Activated naive CD4-positive, alpha-beta T cell treated with anti-CD3 and anti-CD28 coated beads, Interleukin-2, amount 50 U/mL, for 16 hours (primary cell): Measurements from ENCODE around the gene FASLG.

Source experiments
- DNase-seq: peaks from one replicate; pipeline ENCODE4 v3.0.0-alpha.2; 2020

FASLG gene

DNA sequence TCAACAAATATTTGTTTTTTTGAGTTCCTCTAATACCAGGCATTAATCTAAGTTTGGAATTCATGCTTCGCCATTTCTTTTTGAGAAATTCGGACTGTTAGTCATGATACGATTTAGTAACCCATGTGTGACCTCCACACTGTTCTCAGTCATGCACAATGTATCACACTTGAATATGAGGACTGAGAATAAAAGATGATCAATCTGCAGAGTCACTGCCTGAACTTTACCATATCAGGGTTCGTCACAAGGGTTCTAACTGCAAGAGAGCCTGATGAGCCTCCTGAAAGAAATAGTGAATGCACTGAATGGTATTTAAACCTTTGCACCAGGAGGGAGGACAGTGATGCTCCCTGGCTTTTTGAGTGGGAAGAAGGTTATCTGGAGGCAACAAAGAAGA is 10.9 kb upstream of the FASLG start:
- no peak for DNase-seq

DNA sequence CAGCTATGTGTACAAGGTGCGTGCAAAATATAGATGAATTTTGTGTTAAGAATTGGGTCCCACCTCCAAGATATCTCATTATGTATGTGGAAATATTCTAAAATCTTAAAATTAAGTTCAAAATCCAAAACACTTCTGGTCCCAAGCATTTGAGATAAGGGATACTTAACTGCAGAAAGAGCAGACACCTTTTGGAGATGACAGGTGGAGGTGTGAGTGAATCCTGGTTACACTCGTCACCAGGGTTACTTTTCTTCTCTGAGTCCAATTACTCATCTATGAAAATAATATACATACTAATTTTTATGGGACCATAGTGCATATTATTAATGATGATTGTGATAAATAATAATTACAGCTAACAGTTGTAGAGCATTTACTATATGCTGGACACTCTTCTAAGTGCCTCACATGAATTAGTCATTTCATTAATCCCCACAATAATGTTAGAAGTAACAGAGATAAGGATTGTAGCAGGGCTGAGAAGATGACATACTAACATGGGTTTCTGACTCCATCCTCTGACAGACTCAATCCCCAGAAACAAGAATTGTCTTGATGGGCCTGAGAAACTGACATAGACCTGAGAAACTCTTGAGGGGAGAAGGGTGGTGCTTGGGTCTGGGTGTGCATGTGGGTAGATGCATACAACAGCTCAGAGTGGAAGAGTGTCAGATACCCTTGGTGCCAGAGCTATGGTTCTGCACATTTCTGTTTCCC is 8.3 kb upstream of the FASLG start:
- DNase-seq: no peak

- no peak for DNase-seq
These were observed 5.7 kb upstream of the FASLG start for GRCh38 chr1:172653015-172653709.

DNA sequence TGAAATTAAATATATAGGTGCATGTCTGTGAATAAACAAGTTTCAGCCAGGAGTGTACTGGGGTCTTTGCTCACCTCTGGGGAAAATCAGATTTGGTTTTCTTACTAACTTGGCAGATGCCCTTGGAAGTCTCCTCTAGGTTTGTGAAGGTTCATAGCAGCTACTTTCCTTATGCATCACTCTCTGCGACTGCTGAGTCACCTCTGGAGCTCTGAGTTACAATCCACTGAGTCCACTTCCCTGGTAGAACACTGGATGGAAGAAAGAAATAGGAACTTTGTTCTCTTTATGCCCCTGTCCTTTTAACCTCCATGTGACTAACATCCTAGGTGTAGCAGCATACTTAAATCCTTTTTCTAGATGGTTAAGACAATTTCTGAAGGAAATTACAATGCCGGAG is 4.4 kb upstream of the FASLG start:
- no peak for DNase-seq

DNA sequence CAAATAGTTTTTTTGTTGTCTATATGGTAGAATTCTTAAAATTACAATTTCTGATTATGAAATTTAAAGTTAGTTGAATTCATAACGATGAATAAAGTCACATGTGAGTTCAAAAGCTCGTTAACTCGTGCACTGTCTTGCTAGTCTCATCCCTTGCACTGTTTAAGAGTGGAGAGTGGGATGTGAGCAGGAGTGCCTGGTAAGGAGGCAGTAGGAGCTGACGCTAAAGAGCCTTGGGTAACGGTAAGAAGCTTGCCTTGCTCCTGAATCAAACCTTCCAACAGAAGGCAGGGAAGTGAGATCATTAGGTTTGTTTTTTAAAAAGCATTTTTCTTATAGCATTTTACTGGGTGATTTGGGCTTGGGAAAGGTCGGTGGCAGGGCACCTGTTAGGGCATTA is 2.3 kb upstream of the FASLG start:
- no peak for DNase-seq

GRCh38 chr1:172657586-172657985 is 1.3 kb upstream of the FASLG start:
- no peak for DNase-seq

DNA sequence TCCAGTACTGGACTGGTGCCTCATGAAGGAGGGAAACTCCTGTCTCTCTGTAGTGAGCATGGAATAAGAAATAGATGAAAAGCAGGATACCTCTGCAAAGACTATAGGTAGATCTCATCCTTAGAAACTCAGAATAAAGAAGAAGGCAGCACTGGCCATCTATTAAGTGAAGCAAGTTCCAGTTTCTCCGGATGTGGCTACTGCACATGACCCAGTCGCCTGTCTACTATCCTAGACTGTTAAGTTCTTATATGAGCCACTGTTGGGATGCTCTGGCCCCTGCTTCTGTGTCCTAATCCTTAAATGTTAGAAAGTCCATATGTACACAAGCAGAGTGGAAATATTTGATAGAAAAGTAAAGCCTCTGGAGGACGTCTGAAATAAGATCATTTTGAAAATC is 2.2 kb downstream of the FASLG start:
- no peak for DNase-seq

GRCh38 chr1:172662464-172663109 is 3.7 kb downstream of the FASLG start:
- DNase-seq: peak; percentile 88

- no peak for DNase-seq
These were observed 4.8 kb downstream of the FASLG start for GRCh38 chr1:172663732-172664131.

- DNase-seq: no peak
These were observed 9.2 kb downstream of the FASLG start for GRCh38 chr1:172668097-172668496.

DNA sequence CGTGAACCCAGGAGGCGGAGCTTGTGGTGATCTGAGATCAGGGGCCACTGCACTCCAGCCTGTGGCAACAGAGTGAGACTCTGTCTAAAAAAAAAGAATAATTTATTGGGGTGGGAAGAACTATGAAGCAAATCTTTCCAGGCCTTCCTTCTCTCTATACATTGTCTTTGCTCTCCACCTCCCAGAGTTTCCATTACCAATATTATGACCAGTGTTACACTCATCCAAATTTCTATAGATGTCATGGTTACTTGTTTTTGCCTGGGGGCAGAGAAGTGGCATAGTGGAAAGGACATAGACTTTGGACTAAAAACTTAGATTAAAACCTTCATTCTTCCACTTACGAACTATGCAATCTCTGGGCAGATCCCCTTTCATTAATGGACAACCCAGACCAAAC is 10.1 kb downstream of the FASLG start:
- no peak for DNase-seq

- no peak for DNase-seq
These were observed 11.4 kb downstream of the FASLG start for GRCh38 chr1:172670316-172670715.

DNA sequence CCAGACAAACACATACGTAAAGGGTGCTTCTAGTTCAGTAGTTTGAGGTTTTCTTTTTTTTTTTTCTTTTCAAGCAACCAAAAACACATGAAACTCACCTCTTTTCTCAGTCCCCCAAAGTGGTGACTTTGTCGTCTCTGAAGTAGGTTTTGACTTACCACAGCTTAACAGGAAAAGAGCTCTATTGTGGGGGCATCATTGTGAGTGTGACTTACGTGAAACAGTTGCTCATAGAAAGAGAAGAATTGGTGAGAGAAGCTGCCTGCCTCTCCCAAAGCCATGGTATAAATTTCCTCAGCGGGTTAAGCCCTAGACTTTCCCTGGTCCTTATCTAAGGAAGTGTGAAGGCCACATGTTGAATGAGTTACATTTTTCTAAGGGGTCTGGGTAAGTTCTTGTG is 11.9 kb downstream of the FASLG start:
- DNase-seq: peak; percentile 15

DNA sequence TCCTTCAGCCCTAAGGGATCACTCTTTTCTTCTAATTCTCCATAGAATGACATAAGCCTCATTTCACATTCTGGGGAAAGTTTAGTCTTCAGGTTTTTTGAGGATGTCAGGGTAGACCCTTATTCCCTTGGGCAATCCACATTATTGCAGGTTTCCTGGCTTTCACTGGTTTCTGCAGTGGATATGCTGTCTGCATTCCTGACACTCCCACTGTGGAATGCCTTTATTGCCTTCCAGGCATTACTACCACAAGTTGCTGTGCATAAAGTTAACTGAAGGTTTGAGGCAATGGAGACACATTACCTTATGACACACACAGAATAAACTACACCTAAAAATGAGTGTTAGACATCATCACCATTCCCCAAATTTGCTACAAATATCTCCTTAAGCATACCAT is 12.7 kb downstream of the FASLG start:
- DNase-seq: no peak

GRCh38 chr1:172672720-172673119 is 13.8 kb downstream of the FASLG start:
- no peak for DNase-seq

GRCh38 chr1:172673761-172674160 is 14.9 kb downstream of the FASLG start:
- no peak for DNase-seq

- no peak for DNase-seq
These were observed 16.1 kb downstream of the FASLG start for GRCh38 chr1:172674831-172675613.

- DNase-seq: no peak
These were observed 20.3 kb downstream of the FASLG start for GRCh38 chr1:172679000-172679772.

GRCh38 chr1:172680244-172680643 is 21.3 kb downstream of the FASLG start:
- no peak for DNase-seq

DNA sequence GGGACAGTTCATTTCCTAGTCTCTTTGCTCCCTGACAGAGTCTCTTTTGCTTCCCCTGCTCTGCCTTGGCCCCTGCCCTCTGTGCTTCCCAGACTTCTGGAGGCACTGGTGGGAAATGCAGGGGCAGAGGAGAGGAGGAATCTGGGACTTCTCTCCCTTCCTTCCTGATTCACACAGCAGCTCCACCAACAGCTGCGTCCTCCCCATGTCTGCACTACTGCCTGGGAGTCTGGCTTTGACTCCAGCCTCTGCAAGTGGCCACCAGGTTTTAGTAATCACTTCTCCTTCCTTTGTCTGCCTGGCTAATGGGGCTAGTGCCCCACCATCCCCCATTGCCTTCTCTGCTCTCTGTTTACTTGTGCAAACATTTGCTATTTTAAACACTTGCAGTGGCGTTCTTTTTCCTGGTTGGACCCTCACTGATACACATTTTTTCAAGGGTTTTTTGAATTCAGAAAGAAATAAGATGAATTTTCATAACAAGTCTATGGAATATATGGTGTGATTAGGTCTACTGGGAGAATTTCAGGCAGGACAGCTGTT is 21.9 kb downstream of the FASLG start:
- DNase-seq: no peak

DNA sequence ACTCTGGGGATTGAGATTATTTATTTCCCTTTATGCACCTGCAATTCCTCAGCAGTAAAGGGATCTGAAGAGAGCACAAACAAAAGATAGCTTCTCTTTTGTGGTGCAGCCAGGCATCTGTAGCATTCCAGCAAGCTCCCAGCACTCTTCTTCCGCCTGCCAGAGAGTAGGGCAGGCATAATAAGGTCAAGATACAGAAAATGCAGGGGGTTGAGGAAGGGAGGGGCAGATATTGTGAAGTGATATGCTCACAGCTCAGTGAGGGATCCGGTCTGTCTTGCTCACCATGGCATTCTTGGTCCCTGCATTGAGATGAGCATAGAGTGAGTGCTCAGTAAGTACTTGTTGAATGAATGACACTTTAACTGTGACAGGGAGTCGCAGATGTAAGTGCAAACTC is 23.9 kb downstream of the FASLG start:
- no peak for DNase-seq

DNA sequence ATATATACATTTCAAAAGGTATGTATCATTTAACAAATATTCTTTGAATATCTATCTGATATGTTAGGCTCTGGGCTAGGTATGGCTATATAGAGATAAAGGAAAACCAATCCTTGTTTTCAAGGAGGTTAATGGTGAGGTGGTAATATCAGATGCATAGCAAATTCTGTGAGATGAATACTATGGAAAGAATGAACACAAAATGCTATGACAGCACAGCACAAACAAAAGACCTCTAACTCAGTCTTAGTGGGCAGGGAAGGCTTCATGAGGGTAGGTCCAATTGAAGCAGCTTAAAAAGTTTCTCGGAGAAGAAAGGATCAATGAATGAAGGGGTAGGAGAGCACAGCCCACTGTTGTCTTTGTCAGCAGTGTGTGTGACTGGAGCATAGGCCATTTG is 27.2 kb downstream of the FASLG start:
- no peak for DNase-seq
